GM10266 (cell line): ENCODE results near the gene FANCC.
A peak's percentile ranks its signal among the peaks of the same experiment; 100 is the strongest.

Experiments
- DNase-seq: peaks from one replicate; pipeline ENCODE4 v3.0.0; 2012; ENCODE audit errors: extremely low spot score
- TF ChIP-seq, protein P1 (sequence below): IDR thresholded peaks from 2 replicates; pipeline ENCODE4 v1.5.1; 2012; ENCODE audit warnings: mild to moderate bottlenecking, low read depth; ENCODE audit not compliant: control insufficient read depth, insufficient read depth; ENCODE audit errors: missing control alignments

Gene FANCC

DNA sequence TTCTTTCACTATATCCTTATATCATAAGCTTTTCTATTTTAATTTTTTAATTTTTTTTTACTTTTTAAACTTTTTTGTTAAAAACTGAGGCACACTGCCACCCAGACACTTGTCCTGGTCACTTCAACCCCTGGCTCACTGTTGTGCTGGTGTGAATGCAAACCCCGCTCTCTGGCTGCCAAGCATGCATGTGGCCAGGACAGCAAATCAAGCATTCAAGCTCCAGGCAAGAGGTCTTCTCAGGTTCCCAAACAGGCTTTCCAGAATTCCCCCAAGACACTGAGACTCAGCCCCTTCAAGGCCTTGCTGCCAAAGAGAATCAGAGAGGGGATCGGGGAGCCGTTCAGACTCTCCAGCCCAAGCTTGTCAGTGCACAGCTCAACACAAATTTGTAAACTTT lies 139.9 kb downstream of the FANCC start:
- TF ChIP-seq, protein P1, sequence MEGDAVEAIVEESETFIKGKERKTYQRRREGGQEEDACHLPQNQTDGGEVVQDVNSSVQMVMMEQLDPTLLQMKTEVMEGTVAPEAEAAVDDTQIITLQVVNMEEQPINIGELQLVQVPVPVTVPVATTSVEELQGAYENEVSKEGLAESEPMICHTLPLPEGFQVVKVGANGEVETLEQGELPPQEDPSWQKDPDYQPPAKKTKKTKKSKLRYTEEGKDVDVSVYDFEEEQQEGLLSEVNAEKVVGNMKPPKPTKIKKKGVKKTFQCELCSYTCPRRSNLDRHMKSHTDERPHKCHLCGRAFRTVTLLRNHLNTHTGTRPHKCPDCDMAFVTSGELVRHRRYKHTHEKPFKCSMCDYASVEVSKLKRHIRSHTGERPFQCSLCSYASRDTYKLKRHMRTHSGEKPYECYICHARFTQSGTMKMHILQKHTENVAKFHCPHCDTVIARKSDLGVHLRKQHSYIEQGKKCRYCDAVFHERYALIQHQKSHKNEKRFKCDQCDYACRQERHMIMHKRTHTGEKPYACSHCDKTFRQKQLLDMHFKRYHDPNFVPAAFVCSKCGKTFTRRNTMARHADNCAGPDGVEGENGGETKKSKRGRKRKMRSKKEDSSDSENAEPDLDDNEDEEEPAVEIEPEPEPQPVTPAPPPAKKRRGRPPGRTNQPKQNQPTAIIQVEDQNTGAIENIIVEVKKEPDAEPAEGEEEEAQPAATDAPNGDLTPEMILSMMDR, result no peak
- DNase-seq, result no peak

DNA sequence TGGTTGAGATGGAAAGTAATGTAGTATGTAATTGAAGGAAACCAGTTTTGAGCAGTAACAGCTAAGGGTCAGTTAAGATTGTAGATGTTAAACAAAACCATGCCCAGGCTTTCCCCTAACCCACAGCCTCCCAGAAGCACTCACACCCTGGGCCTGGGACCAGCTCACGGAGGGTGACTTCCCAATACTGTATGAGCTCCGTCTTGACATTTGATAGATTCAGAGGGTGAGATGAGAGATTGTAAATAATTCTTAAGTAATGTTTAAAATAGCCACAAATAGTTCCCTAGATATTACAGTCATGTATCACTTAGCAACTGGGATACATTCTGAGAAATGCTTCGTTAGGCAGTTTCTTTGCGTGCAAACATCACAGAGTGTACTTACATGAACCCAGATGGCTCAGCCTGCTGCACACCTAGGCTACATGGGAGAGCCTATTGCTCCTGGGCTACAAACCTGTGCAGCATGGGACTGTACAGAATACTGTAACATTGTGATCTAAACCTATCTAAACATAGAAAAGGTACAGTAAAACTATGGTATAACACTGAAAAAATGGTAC lies 140.7 kb downstream of the FANCC start:
- DNase-seq, result no peak
- TF ChIP-seq, protein P1, result no peak

DNA sequence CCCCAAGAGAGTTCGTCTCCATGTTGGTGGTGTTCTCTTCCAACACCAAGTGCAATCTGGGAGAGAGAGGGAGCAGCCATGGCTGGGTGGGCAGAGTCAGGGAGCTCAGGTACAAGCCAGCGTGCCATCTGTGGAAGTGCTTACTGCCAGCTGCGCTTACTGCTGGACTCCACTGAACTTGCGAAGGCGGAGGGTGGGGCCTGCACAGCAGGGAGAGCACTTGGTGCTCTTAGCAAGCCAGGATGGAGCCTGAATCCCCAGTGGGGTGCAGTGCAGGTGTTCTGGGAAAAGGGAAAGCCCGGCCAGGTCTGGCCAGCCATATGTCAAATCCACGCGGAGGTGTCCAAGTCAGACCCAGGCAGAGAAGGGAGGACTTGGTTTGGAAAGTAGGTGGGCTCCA lies 142.0 kb downstream of the FANCC start:
- TF ChIP-seq, protein P1, result no peak
- no peak for DNase-seq

DNA sequence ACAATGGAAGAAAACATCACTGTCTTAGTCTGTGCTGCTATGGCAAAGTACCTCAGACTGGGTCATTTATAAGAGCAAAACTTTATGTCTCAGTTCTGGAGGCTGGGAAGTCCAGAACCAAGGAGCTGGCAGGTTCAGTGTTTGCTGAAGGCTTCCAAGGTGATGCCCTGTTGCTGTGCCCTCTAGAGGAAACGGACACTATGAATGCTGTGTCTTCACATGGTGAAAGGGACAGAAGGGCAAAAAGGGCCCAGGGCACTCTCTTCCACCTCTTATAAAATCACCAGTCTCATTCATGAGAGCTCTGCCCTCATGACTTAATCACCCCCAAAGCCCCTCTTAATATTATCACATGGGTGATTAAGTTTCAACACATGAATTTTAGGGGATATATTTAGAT lies 143.5 kb downstream of the FANCC start:
- TF ChIP-seq, protein P1, result no peak
- no peak for DNase-seq

DNA sequence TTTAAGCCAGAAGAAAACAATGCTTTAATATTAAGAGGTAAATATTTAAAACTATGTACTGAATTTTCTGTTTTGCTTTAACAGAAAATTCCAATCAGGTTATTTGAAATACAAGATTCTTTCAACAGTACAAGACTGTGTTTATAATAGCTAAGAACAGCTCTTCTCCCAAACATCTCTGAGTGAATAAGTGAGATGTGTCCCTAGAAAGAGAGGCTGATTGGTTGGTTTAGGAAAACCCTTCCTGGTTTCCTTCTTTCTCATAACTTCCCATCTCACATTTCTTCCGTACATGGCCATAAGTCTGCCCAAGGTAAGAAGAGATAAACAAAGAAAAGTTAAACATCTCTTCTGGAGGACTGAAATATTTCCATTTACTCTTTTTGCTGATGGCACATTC lies 145.9 kb downstream of the FANCC start:
- DNase-seq, result no peak

DNA sequence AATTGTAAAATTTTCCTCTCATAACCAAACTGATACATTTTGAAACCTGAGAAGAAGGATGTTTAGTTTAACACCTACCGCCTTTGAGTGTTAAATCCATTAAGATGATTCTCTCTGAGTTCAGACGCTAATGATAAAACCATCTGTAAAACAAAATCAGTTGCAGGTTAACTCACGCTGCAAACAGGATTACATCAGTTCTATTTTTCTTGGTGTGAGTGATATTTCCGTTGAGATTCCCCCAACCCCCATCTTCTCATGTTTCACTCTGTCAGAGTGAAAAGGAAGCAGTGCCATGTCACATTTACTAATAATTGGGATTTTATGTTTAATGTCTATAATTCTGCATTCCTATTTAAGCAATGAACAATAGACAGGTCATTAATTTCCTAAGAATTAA lies 146.5 kb downstream of the FANCC start:
- peak; percentile 35 for DNase-seq
- TF ChIP-seq, protein P1, result no peak

More for the DNA sequence above, 145.9 kb downstream of the FANCC start:
- TF ChIP-seq, protein P1, result no peak

DNA sequence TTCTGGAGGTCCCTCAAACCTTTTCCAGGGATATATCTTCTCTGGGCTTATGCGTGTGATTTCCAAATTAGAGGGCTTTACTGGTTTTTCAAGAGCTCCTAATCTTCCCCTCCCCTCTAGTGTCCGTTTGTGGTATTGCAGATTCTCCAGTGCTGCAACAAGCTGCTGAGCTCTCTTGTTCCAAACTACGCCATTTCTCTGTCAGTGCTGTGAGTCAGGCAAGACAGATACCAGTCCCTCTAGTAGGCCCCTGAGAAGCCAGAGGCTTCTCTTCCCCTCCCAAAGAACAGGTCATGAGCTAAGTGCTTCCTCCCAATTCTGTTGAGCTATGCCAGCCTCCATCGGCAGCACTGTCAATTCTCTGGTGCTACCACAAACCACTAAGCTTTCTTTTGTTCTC lies 149.5 kb downstream of the FANCC start:
- TF ChIP-seq, protein P1, result peak; percentile 60
- peak; percentile 24 for DNase-seq
